ENCODE measurements around the gene XIST.

DNA sequence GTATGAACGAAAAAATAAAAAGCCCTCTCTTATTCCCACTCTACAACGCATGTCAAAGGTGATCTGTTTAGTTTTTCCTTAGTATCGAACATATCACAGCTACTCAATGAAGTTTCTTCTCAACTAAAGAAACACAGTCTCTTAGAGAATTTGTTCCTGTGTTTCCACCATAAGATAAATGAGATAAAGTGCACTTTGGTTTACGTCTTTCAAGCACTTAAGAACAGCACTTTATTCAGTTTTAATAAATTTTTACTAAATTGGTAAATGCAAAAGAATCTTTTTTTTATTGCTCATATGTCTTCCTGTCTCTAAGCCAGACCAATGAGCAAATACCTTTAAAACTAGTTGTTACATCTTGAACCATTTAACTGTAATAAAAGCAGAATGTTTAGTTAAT, 29.7 kb downstream of the XIST start:
- no peak for TF ChIP-seq GATA2 (IDR thresholded peaks at IDR 0.05; ENCODE audit: low read depth, low read length)
- TF ChIP-seq GATA3 (IDR thresholded peaks at IDR 0.05; ENCODE audit: low read depth, low read length): no peak; the same call in 1 of the 2 replicates
